Activated B cell treated with CpG ODN at 0.5 μM for 24 hours (primary cell): ENCODE results near the gene ASMT. TPM values are rescaled to one million over a fixed set of nuclear protein-coding genes. Genes with fewer than 3 reads are reported as not detected.
"Not testable (repeated sequence)": the region's sequence is repeated elsewhere in the genome, so short reads cannot be mapped to it uniquely, and the experiment has no call there.

Experiments used
- ATAC-seq: fragments of 200-7000 bp; cut with Tn5 transposase; one replicate; pipeline ENCODE4 v1.10.0; 2021; ENCODE audit warnings: low read depth, mild to moderate bottlenecking, moderate library complexity
- CTCF ChIA-PET: fragments of 350-600 bp; sonication (Branson Sonifier 250); formaldehyde crosslinking; loops from one replicate; lab custom pipeline; 2021; ENCODE audit warnings: antibody characterized with exemption; lab: Charles Lee
- POLR2A ChIA-PET: fragments of 350-600 bp; sonication (Branson Sonifier 250); formaldehyde crosslinking; loops from one replicate; lab custom pipeline; 2021; ENCODE audit warnings: antibody characterized with exemption; lab: Charles Lee
- DNase-seq: peaks from one replicate; pipeline ENCODE4 v3.0.0; 2022
- H3K27ac Mint-ChIP-seq: one replicate; pipeline ENCODE4 v1.8.0; 2020; ENCODE audit warnings: mixed read lengths
- H3K27me3 Mint-ChIP-seq: one replicate; pipeline ENCODE4 v1.8.0; 2021; ENCODE audit warnings: mixed read lengths
- H3K36me3 Mint-ChIP-seq: one replicate; pipeline ENCODE4 v1.8.0; 2021; ENCODE audit warnings: low read depth, mixed read lengths
- H3K4me1 Mint-ChIP-seq: one replicate; pipeline ENCODE4 v1.8.0; 2021; ENCODE audit warnings: mixed read lengths
- H3K4me3 Mint-ChIP-seq: one replicate; pipeline ENCODE4 v1.8.0; 2020; ENCODE audit warnings: mild to moderate bottlenecking, mixed read lengths
- H3K9me3 Mint-ChIP-seq: one replicate; pipeline ENCODE4 v1.8.0; 2020; ENCODE audit warnings: mixed read lengths
- CTCF ChIP-seq: fragments of 200-600 bp; IDR thresholded peaks from one replicate; pipeline ENCODE4 v1.8.0; 2022; ENCODE audit warnings: antibody characterized with exemption, mild to moderate bottlenecking
- intact Hi-C: fragments of 100-400 bp; cut with micrococcal nuclease; formaldehyde crosslinking; loops from one replicate; pipeline ENCODE4 v1.15.1; 2024
- total RNA-seq: library from RNA; stranded (reverse); gene quantifications from 2 replicates; pipeline ENCODE4 v1.2.3, GENCODE V29; 2022

ASMT gene
- total RNA-seq, result 0.44 and 0.69 TPM in 2 replicates

- DNase-seq (no peak), ATAC-seq (no peak)
- Mint-ChIP-seq H3K4me3 (no peak within 1 kb of the TSS), H3K9me3 (no peaks in the 10 kb centered on the region), H3K4me1 (peaks cover 8% of the 10 kb centered on the region), H3K27me3 (peaks cover 9% of the 10 kb centered on the region), H3K36me3 (no peaks in the 10 kb centered on the region), H3K27ac (no peak within 1 kb of the TSS)
- TF ChIP-seq CTCF, result no peak
- ChIA-PET CTCF (no interaction called here), POLR2A (no interaction called here)
- intact Hi-C loops, result no loop called here
Measured at GRCh38 chrX:1614927-1615326, at the start of gene ASMT. Gene ASMT, plus strand, starts transcription at chrX:1615059. Its CDS starts 141 bp downstream, at chrX:1615200.

- DNase-seq, H3K9me3 Mint-ChIP-seq, H3K27ac Mint-ChIP-seq, H3K4me3 Mint-ChIP-seq, CTCF ChIA-PET, POLR2A ChIA-PET, H3K27me3 Mint-ChIP-seq, ATAC-seq, H3K36me3 Mint-ChIP-seq: not testable (repeated sequence)
- peaks cover 14% of the 10 kb centered on the region for H3K4me1 Mint-ChIP-seq
- intact Hi-C loops, result loop anchor here (10.0 kb wide), 1 partner anchor 249 kb away; no protein-coding TSS in a partner anchor
Measured at GRCh38 chrX:1574181-1574580, 40.7 kb upstream of the ASMT start.

GRCh38 chrX:1576201-1576992 lies 38.5 kb upstream of the ASMT start:
- H3K4me3 Mint-ChIP-seq, result no peak overlapping the region
- H3K27me3 Mint-ChIP-seq, result no peaks in the 10 kb centered on the region
- H3K36me3 Mint-ChIP-seq, result no peaks in the 10 kb centered on the region
- peaks cover 5% of the 10 kb centered on the region for H3K4me1 Mint-ChIP-seq
- H3K9me3 Mint-ChIP-seq, result no peaks in the 10 kb centered on the region
- CTCF ChIA-PET, result no interaction called here
- TF ChIP-seq CTCF, result no peak
- H3K27ac Mint-ChIP-seq, result no peak overlapping the region
- POLR2A ChIA-PET, result no interaction called here
- DNase-seq, result no peak
- no peak for ATAC-seq
- intact Hi-C loops, result loop anchor here (10.0 kb wide), 1 partner anchor 252 kb away; no protein-coding TSS in a partner anchor

- POLR2A ChIA-PET, result no interaction called here
- CTCF ChIA-PET, result no interaction called here
- no peak for TF ChIP-seq CTCF
- Mint-ChIP-seq H3K27ac (no peak overlapping the region), H3K27me3 (no peaks in the 10 kb centered on the region), H3K36me3 (no peaks in the 10 kb centered on the region), H3K9me3 (no peaks in the 10 kb centered on the region), H3K4me3 (no peak overlapping the region), H3K4me1 (peaks cover 8% of the 10 kb centered on the region)
- intact Hi-C loops, result loop anchor here (10.0 kb wide), 1 partner anchor 253 kb away; no protein-coding TSS in a partner anchor
- ATAC-seq (no peak), DNase-seq (no peak)
Measured at GRCh38 chrX:1577845-1578244, 37.0 kb upstream of the ASMT start.

GRCh38 chrX:1578511-1579173 lies 36.2 kb upstream of the ASMT start:
- Mint-ChIP-seq H3K27ac (peak overlapping the region; percentile 19), H3K27me3 (no peaks in the 10 kb centered on the region), H3K9me3 (no peaks in the 10 kb centered on the region), H3K4me3 (peak overlapping the region; percentile 4), H3K4me1 (peaks cover 16% of the 10 kb centered on the region), H3K36me3 (no peaks in the 10 kb centered on the region)
- ChIA-PET CTCF (no interaction called here), POLR2A (no interaction called here)
- DNase-seq (no peak), ATAC-seq (peak; percentile 26)
- TF ChIP-seq CTCF, result no peak
- intact Hi-C loops, result loop anchor here (10.0 kb wide), 1 partner anchor 254 kb away; no protein-coding TSS in a partner anchor
